HepG2 (cell line): ENCODE measurements around the gene FRMD4A. TPM values are rescaled to one million over a fixed set of nuclear protein-coding genes. Genes with fewer than 3 reads are reported as not detected.

Source experiments
- ATAC-seq: fragments of 200-7000 bp; cut with Tn5 transposase; 3 replicates; pipeline ENCODE4 v1.9.1; 2020; ENCODE audit warnings: mild to moderate bottlenecking, moderate library complexity
- BruUV-seq: library from RNA; stranded (reverse); fragments of 400-500 nt; replicated peaks from 2 replicates; lab custom pipeline; 2021; lab: Mats Ljungman, UMichigan
- CTCF ChIA-PET: fragments of 300-600 bp; formaldehyde crosslinking; extraction: SDS; loops from one replicate; lab custom pipeline; 2021; ENCODE audit warnings: low total read pairs, inconsistent platforms, low intra/inter-chr PET ratio; lab: Yijun Ruan, JAX
- POLR2A ChIA-PET: fragments of 350-600 bp; sonication (Branson Sonifier 250); formaldehyde crosslinking; loops from one replicate; lab custom pipeline; 2020; ENCODE audit warnings: antibody characterized with exemption, inconsistent platforms; lab: Yijun Ruan, JAX
- DNase-seq: peaks from one replicate; pipeline ENCODE4 v3.0.0-alpha.2; 2015; ENCODE audit warnings: low spot score
- FAIRE-seq: peaks from 3 replicates; lab custom pipeline; 2011; peaks lifted over from hg19 to GRCh38; lab: Jason Lieb, UNC
- H2AFZ ChIP-seq: one replicate; pipeline ENCODE4 v1.6.1; 2011; ENCODE audit warnings: low read length, inconsistent platforms
- H3K27ac ChIP-seq: fragments of 300-600 bp; 3 replicates; pipeline ENCODE4 v1.8.0; 2011; ENCODE audit warnings: mixed run types, mild to moderate bottlenecking, mixed read lengths, low read length, inconsistent platforms; ENCODE audit not compliant: insufficient read depth; ENCODE audit errors: extremely low read length
- H3K27me3 ChIP-seq, 2 experiments: fragments of 200-600 bp in 1 of 2; 2 replicates in 1 of 2; 3 replicates in 1 of 2; pipeline versions ENCODE4 v1.6.0 to v1.8.0; 2011; ENCODE audit warnings: low read length in 2 of 2, mild to moderate bottlenecking in 2 of 2, moderate library complexity in 2 of 2, inconsistent platforms in 1 of 2; ENCODE audit not compliant: insufficient read depth in 2 of 2, control insufficient read depth in 1 of 2
- H3K36me3 ChIP-seq, 2 experiments: fragments of 200-600 bp in 1 of 2; replicated peaks in 1 of 2; 2 replicates in 1 of 2; 3 replicates in 1 of 2; pipeline versions ENCODE4 v1.5.1 to v1.8.0; 2011; ENCODE audit warnings: low read length in 2 of 2, inconsistent platforms in 1 of 2; ENCODE audit not compliant: insufficient read depth in 2 of 2, control insufficient read depth in 1 of 2
- H3K4me1 ChIP-seq: 2 replicates; pipeline ENCODE4 v1.5.1; 2012; ENCODE audit warnings: low read length, inconsistent platforms; ENCODE audit not compliant: insufficient read depth
- H3K4me2 ChIP-seq: 2 replicates; pipeline ENCODE4 v1.6.0; 2011; ENCODE audit warnings: low read depth, low read length, inconsistent platforms
- H3K4me3 ChIP-seq, 3 experiments: fragments of 200-600 bp in 1 of 3; sonication (generic), shearing (Covaris generic) in 1 of 3; replicated peaks in 1 of 3; 2 replicates each; pipeline ENCODE4 v1.5.1; 2011 to 2016; ENCODE audit warnings: low read length in 3 of 3, inconsistent platforms in 2 of 3, low read depth in 2 of 3, mild to moderate bottlenecking in 2 of 3, control low read depth in 1 of 3, mixed read lengths in 1 of 3; ENCODE audit not compliant: insufficient read depth in 1 of 3
- H3K79me2 ChIP-seq: one replicate; pipeline ENCODE4 v1.6.1; 2011; ENCODE audit warnings: low read length, inconsistent platforms; ENCODE audit not compliant: insufficient read depth
- H3K9ac ChIP-seq: 2 replicates; pipeline ENCODE4 v1.6.0; 2011; ENCODE audit warnings: mild to moderate bottlenecking, low read depth, low read length, inconsistent platforms; ENCODE audit not compliant: insufficient read depth
- H3K9me3 ChIP-seq: 2 replicates; pipeline ENCODE4 v1.5.1; 2012; ENCODE audit warnings: mild to moderate bottlenecking, low read length
- H4K20me1 ChIP-seq: 2 replicates; pipeline ENCODE4 v1.6.0; 2011; ENCODE audit warnings: inconsistent platforms, mild to moderate bottlenecking, low read length, moderate library complexity; ENCODE audit not compliant: insufficient read depth
- AGO2 ChIP-seq: fragments of 200-400 bp; formaldehyde crosslinking; optimal IDR thresholded peaks from 2 replicates; pipeline ENCODE3; 2017; ENCODE audit warnings: mild to moderate bottlenecking, low read depth, low read length, moderate library complexity
- CEBPB ChIP-seq: IDR thresholded peaks from 2 replicates; pipeline ENCODE4 v1.6.1; 2011; ENCODE audit warnings: low read depth, low read length, improper control_type of control experiment, borderline replicate concordance
- CSRNP2 ChIP-seq: sonication (generic); formaldehyde crosslinking; conservative IDR thresholded peaks from 2 replicates; pipeline ENCODE4 v1.8.0; 2022; ENCODE audit warnings: low read depth, missing genetic modification reagents
- KAT2B ChIP-seq: fragments of 150-350 bp; IDR thresholded peaks from 2 replicates; pipeline ENCODE4 v1.6.1; 2014; ENCODE audit warnings: low read depth, low read length, borderline replicate concordance
- MED13 ChIP-seq: sonication (generic); formaldehyde crosslinking; IDR thresholded peaks from 2 replicates; pipeline ENCODE4 v1.5.0; 2020; ENCODE audit warnings: missing genetic modification reagents
- REPIN1 ChIP-seq: sonication (generic); formaldehyde crosslinking; IDR thresholded peaks from 2 replicates; pipeline ENCODE4 v1.8.0; 2022; ENCODE audit warnings: missing genetic modification reagents, low read depth, mild to moderate bottlenecking, borderline replicate concordance
- SSRP1 ChIP-seq: IDR thresholded peaks from 2 replicates; pipeline ENCODE4 v1.6.1; 2016; ENCODE audit warnings: control low read depth
- THAP8 ChIP-seq: sonication (generic); formaldehyde crosslinking; IDR thresholded peaks from 2 replicates; pipeline ENCODE4 v1.5.1; 2020; ENCODE audit warnings: missing genetic modification reagents, mild to moderate bottlenecking, borderline replicate concordance
- ZBTB34 ChIP-seq: sonication (generic); formaldehyde crosslinking; IDR thresholded peaks from 2 replicates; pipeline ENCODE4 v1.8.0; 2022; ENCODE audit warnings: mild to moderate bottlenecking, missing genetic modification reagents
- ZC3H4 ChIP-seq: sonication (generic); formaldehyde crosslinking; IDR thresholded peaks from 2 replicates; pipeline ENCODE4 v1.4.0; 2020; ENCODE audit warnings: missing genetic modification reagents, borderline replicate concordance
- ZNF776 ChIP-seq: sonication (generic); formaldehyde crosslinking; IDR thresholded peaks from 2 replicates; pipeline ENCODE4 v1.4.0; 2020; ENCODE audit warnings: mild to moderate bottlenecking, missing genetic modification reagents
- WGBS: methylation state at CpG from one replicate; pipeline ENCODE4 v1.1.6; 2017; ENCODE audit warnings: low lambda C conversion rate; 5-methylcytosine and 5-hydroxymethylcytosine counted together
- in situ Hi-C: cut with HindIII; loops from 2 replicates; pipeline ENCODE4 v1.10.0; 2017; ENCODE audit warnings: low pct_unique_long_range_greater_than_20kb; ENCODE audit not compliant: extremely low pct_ligation_motif_present
- intact Hi-C: fragments of 100-400 bp; cut with micrococcal nuclease; formaldehyde crosslinking; loops from one replicate; pipeline ENCODE4 v1.10.0; 2022; ENCODE audit not compliant: unreplicated experiment
- polyA plus RNA-seq, 8 experiments: library from polyadenylated mRNA; depleted of rRNA in 3 of 8; stranded (reverse) in 7 of 8; unstranded in 1 of 8; fragments of >200 nt; fragmentation: Illumina TruSeq in 4 of 8; extraction: Trizol in 4 of 8; gene quantifications; 2 replicates each; pipeline versions ENCODE4 v1.2.1 to v1.2.3, GENCODE V29; 2011 to 2016; ENCODE audit warnings: low read depth in 4 of 8, missing spikeins in 1 of 8, mixed read lengths in 1 of 8; ENCODE audit not compliant: insufficient read depth in 1 of 8
- total RNA-seq, 5 experiments: library from RNA; depleted of rRNA; stranded (reverse); fragments of >200 nt; fragmentation: Illumina TruSeq; extraction: Trizol; gene quantifications; 2 replicates each; pipeline ENCODE4 v1.2.3, GENCODE V29; 2016; ENCODE audit warnings: low read depth in 1 of 5

The FRMD4A gene
- total and polyA plus RNA-seq, 2 of the 13 experiments (the other 11 are each of a cell fraction or from before 2014, with no cell fraction given), result 0.09 to 0.26 TPM

GRCh38 chr10:13993673-13994089, 337.0 kb downstream of the FRMD4A start (continued):
- TF ChIP-seq THAP8 (CRISPR knock-in tag) (no peak), ZNF776 (no peak), ZC3H4 (no peak), MED13 (no peak), KAT2B (no peak)

GRCh38 chr10:13993169-13993568, 337.6 kb downstream of the FRMD4A start:
- H3K4me2 ChIP-seq, result no peak overlapping the region
- no peaks in the 10 kb centered on the region for H3K9me3 ChIP-seq
- intact Hi-C loops, result no loop called here
- no peaks in the 10 kb centered on the region for H3K79me2 ChIP-seq
- in situ Hi-C loops, result no loop called here
- ChIA-PET CTCF (no interaction called here), POLR2A (no interaction called here)
- H3K9ac ChIP-seq, result no peak overlapping the region
- no peak overlapping the region for H2AFZ ChIP-seq
- no TSS peak for BruUV-seq
- WGBS, result 0% methylated on average over 2 of the region's 2 CpGs
- H3K4me3 ChIP-seq, result no peak overlapping the region
- no peaks in the 10 kb centered on the region for H4K20me1 ChIP-seq
- no peak for FAIRE-seq
- no peak overlapping the region for H3K27ac ChIP-seq
- peaks cover 0 to 1% of the 10 kb centered on the region in 2 experiments; a peak in 1 of 5 replicates for H3K27me3 ChIP-seq
- H3K4me1 ChIP-seq, result no peaks in the 10 kb centered on the region
- TF ChIP-seq SSRP1 (CRISPR knock-in tag) (no peak), ZBTB34 (CRISPR knock-in tag) (no peak), CSRNP2 (CRISPR knock-in tag) (no peak), AGO2 (no peak), CEBPB (peak; percentile 53), REPIN1 (CRISPR knock-in tag) (no peak)
- H3K36me3 ChIP-seq, result no peaks in the 10 kb centered on the region
- no peak for ATAC-seq
- peak; percentile 13 for DNase-seq
